ENCODE measurements around the gene KDM5A. TPM values are rescaled to one million over a fixed set of nuclear protein-coding genes. Genes with fewer than 3 reads are reported as not detected.

The KDM5A gene
- total RNA-seq, 1 donor from 2014 or later: 32.5 TPM

DNA sequence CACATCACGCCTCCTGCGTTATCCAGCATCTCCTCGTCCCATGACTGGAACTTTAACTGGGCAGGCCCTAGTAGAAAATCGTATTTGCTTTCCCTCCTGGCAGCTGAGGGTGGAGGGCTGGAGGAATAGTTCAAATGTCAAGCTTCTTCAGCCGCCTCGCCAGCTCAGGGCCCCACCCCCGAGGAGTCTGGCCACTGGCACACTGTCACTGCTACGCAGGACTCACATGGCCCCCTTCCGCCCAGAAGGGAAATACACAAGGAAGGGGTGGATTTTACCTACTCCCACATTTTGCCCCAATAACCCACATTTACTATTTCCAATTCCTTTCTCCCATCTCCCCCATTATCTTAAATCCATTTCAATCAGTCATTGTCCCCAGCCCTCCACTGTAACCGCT, 135.1 kb downstream of the KDM5A start:
- no peak for TF ChIP-seq CTCF (conservative IDR thresholded peaks at IDR 0.05; ENCODE audit: low read depth, low read length)
- H3K4me3 ChIP-seq (ENCODE audit: low read depth, low read length): no peak overlapping the region
- DNase-seq (ENCODE audit: low read depth): no peak

GRCh38 chr12:253116-253831, 135.8 kb downstream of the KDM5A start:
- peak overlapping the region; percentile 21 for H3K4me3 ChIP-seq (ENCODE audit: low read depth, low read length)
- no peak for TF ChIP-seq CTCF (conservative IDR thresholded peaks at IDR 0.05; ENCODE audit: low read depth, low read length)
- DNase-seq (ENCODE audit: low read depth): no peak

DNA sequence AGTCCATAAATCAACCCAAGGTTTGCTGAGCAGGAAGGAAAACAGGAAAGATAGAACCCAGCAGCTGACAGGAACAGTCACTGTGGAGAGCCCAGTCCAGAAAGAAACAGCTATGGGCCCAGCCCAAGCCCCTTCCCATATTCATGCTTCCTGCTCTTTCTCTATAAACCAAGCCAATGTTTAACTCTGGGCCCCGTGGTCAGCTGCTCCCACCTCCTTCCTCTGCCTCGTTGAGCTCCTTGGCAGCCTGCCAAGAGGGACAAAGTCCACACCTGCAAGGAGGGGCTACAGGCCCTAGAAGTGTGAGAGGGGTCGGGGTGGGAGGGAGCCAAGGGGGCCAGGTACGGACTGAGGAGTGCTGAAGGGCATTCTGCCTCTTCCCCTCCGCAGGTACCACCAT, 136.5 kb downstream of the KDM5A start:
- peak overlapping the region; percentile 21 for H3K4me3 ChIP-seq (ENCODE audit: low read depth, low read length)
- TF ChIP-seq CTCF (conservative IDR thresholded peaks at IDR 0.05; ENCODE audit: low read depth, low read length): no peak
- DNase-seq (ENCODE audit: low read depth): no peak

GRCh38 chr12:247271-247670, 141.8 kb downstream of the KDM5A start:
- TF ChIP-seq CTCF (conservative IDR thresholded peaks at IDR 0.05; ENCODE audit: low read depth, low read length): no peak
- DNase-seq (ENCODE audit: low read depth): no peak
- H3K4me3 ChIP-seq (ENCODE audit: low read depth, low read length): no peak overlapping the region

DNA sequence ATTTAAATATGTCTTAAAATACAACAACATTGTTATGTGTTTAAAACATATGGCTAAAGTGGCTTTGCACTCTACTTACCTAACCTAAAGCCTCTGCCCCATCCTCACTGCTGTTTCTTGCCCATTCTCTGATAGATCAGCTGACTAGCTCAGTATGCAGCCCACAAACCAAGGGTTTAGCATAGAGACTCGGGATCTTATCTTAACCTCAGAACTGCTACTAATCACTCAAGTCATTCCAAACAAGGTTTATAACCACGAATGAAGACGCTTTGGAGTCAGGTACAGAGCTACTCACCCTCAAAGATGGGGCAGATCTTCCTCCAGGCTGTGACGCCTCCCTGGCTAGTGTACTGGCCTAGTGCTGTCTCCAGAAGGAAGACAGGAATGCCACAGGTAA, 145.7 kb downstream of the KDM5A start:
- no peak for TF ChIP-seq CTCF (conservative IDR thresholded peaks at IDR 0.05; ENCODE audit: low read depth, low read length)
- no peak for DNase-seq (ENCODE audit: low read depth)
- H3K4me3 ChIP-seq (ENCODE audit: low read depth, low read length): no peak overlapping the region

DNA sequence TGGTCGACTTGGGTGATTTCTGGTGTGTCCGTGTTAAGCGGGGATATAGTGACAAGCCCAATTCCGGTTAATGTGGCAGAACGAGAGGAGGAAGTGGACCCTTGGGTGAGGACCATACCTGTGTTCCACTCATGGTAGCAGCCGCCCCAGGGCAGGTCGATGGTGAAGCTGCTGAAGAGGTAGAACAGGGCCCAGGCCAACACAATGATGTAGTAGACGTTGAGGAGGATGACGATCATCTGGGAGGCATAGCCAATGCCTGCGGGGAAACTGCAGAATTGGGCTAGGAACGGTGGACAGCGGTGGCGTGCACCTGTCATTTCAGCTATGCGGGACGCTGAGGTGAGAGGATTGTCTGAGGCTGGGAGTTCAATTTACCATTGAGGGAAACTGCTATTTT, 146.6 kb downstream of the KDM5A start:
- H3K4me3 ChIP-seq (ENCODE audit: low read depth, low read length): no peak overlapping the region
- no peak for TF ChIP-seq CTCF (conservative IDR thresholded peaks at IDR 0.05; ENCODE audit: low read depth, low read length)
- DNase-seq (ENCODE audit: low read depth): no peak

- no peak overlapping the region for H3K4me3 ChIP-seq (ENCODE audit: low read depth, low read length)
- no peak for TF ChIP-seq CTCF (conservative IDR thresholded peaks at IDR 0.05; ENCODE audit: low read depth, low read length)
- DNase-seq (ENCODE audit: low read depth): no peak
Measured at GRCh38 chr12:241266-241665, 147.9 kb downstream of the KDM5A start.
